ENCODE data around the gene ABCA3.

DNA sequence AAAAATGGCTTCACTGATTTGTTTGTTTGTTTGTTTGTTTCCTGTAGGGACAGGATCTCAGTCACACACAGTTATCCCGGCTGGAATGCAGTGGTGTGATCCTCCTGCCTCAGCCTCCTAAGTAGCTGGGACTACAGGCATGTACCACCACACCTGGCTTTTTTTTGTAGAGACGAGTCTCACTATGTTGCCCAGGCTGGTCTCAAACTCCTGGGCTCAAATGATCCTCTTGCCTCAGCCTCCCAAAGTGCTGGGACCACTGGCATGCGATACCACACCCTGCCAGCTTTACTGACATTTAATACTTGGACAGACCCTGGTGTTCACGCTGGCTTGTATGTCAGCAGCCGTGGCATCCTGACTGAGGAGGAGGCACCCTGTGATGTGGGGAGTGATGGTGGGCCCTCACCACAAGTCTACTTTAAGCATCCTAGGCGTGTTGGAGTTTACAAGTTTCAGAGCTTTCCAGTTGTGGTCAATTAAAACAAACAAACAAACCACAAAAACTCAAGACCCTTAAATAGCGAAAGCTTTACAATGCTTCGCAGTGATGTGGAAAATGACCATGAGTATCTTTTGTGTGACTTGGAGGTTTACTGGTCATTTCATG lies 5.1 kb downstream of the ABCA3 start:
- TF ChIP-seq, protein P1, sequence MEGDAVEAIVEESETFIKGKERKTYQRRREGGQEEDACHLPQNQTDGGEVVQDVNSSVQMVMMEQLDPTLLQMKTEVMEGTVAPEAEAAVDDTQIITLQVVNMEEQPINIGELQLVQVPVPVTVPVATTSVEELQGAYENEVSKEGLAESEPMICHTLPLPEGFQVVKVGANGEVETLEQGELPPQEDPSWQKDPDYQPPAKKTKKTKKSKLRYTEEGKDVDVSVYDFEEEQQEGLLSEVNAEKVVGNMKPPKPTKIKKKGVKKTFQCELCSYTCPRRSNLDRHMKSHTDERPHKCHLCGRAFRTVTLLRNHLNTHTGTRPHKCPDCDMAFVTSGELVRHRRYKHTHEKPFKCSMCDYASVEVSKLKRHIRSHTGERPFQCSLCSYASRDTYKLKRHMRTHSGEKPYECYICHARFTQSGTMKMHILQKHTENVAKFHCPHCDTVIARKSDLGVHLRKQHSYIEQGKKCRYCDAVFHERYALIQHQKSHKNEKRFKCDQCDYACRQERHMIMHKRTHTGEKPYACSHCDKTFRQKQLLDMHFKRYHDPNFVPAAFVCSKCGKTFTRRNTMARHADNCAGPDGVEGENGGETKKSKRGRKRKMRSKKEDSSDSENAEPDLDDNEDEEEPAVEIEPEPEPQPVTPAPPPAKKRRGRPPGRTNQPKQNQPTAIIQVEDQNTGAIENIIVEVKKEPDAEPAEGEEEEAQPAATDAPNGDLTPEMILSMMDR (IDR thresholded peaks at IDR 0.05), result no peak
- TF ChIP-seq EP300 (IDR thresholded peaks at IDR 0.05), result no peak
